ENCODE data around the gene BABAM2. TPM values are rescaled to one million over a fixed set of nuclear protein-coding genes. Genes with fewer than 3 reads are reported as not detected.

Gene BABAM2
- total and polyA plus RNA-seq, 2 of the 4 experiments (the other 2 are of a cell fraction): 20.9 to 23.1 TPM

DNA sequence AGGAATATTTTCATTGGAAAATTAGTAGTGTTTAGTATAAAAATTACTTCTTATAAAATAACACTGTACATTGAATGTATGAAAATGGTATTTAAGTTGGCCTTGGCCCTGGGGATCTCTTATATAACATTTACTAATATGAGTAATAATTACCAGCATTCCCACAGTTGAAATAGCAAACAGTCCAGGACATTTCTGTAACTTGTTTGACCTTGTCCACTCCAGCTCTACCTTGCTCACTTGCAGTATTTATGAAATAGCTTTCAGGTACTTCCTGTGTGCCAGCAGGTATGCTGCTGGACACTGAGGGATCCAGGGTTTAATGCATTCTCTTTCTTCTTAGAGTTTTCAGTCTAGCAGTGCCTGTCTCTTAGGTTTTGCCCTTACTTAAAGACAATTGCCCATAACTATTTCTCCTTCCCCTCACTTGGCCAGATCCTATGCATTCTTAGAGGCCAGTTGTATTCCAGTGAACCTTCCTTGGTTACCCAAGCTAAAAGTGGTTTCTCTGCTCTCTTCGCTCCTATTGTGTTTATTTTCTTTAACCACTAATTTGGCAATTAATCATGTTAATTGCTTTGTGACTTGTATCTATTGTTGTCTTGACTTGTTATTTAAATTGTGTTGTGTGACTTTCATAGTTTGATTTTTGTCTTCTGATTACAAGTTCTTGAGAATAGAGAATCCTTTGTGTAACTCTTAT, 25.9 kb downstream of the BABAM2 start:
- H3K9ac ChIP-seq (ENCODE audit: low read depth, low read length): no peak overlapping the region
- BruUV-seq (replicated peaks): no TSS peak
- H4K20me1 ChIP-seq (ENCODE audit: insufficient read depth, low read length): no peaks in the 10 kb centered on the region
- no CpG with 5 or more reads among the region's 1 CpG for WGBS, 2 experiments (ENCODE audit: extremely low coverage in 2 of 2, insufficient read length in 1 of 2)
- no peak overlapping the region for H3K56ac ChIP-seq (ENCODE audit: extremely low read depth, insufficient read depth, low read length)
- no peaks in the 10 kb centered on the region for H3K9me1 ChIP-seq (ENCODE audit: insufficient read depth, low read length)
- H2BK5ac ChIP-seq (ENCODE audit: low read depth, low read length, poor library complexity, severe bottlenecking): no peak overlapping the region
- H4K8ac ChIP-seq (ENCODE audit: low read depth in 2 of 2, low read length in 2 of 2): no peak overlapping the region
- no peak overlapping the region for H3K23ac ChIP-seq (ENCODE audit: low read depth, low read length)
- H3K36me3 ChIP-seq (ENCODE audit: control insufficient read depth, insufficient read depth, low read length): no peaks in the 10 kb centered on the region
- H3K4me3 ChIP-seq (ENCODE audit: insufficient read depth, low read depth, low read length): no peak overlapping the region
- no peak overlapping the region for H3K14ac ChIP-seq (replicated peaks; ENCODE audit: low read depth, low read length)
- H3K79me1 ChIP-seq (ENCODE audit: low read depth in 1 of 2, low read length in 2 of 2): peaks cover 0 to 7% of the 10 kb centered on the region in 2 experiments; a peak in 2 of 4 replicates
- no peak overlapping the region for H2AK5ac ChIP-seq (ENCODE audit: low read depth, low read length)
- no peak overlapping the region for H2BK15ac ChIP-seq (ENCODE audit: low read depth, low read length)
- no peak overlapping the region for H4K91ac ChIP-seq (ENCODE audit: insufficient read depth, low read depth, low read length)
- H3K27ac ChIP-seq (ENCODE audit: insufficient read depth, low read length): no peak overlapping the region
- no peak overlapping the region for H2BK20ac ChIP-seq (ENCODE audit: low read depth, low read length)
- H2AK9ac ChIP-seq (replicated peaks; ENCODE audit: low read depth, low read length, poor library complexity): no peak overlapping the region
- H4K5ac ChIP-seq (ENCODE audit: low read depth, low read length): no peak overlapping the region
- dilution Hi-C loops (cut with HindIII; ENCODE audit: low sequenced_read_pairs, unreplicated experiment) (no loop called here), in situ Hi-C loops (cut with MboI; ENCODE audit: low sequenced_read_pairs) (no loop called here), intact Hi-C loops (cut with micrococcal nuclease) (no loop called here)
- H2AFZ ChIP-seq (replicated peaks; ENCODE audit: low read length, poor library complexity): no peak overlapping the region
- no peak overlapping the region for H3K4me2 ChIP-seq (ENCODE audit: low read depth, low read length)
- H3K4ac ChIP-seq (ENCODE audit: low read depth, low read length): no peak overlapping the region
- H2BK120ac ChIP-seq (ENCODE audit: low read depth, low read length): no peak overlapping the region
- CTCF ChIA-PET: no interaction called here
- no peak overlapping the region for H3K18ac ChIP-seq (ENCODE audit: low read depth, low read length)
- 0 out of 2 replicates have a peak, but pooled peaks cover 2% of the 10 kb centered on the region for H3K4me1 ChIP-seq (ENCODE audit: control insufficient read depth, insufficient read depth, low read length)
- POLR2A ChIA-PET (ENCODE audit: unreplicated experiment): no interaction called here
- DNase-seq (no peak), ATAC-seq (ENCODE audit: low read depth) (no peak)
- H3K9me3 ChIP-seq (ENCODE audit: control insufficient read depth, insufficient read depth, low read length): no peaks in the 10 kb centered on the region
- TF ChIP-seq MXI1 (IDR thresholded peaks at IDR 0.05; ENCODE audit: borderline replicate concordance, low read depth, low read length) (no peak), NFE2L2 (IDR thresholded peaks at IDR 0.05; ENCODE audit: low read depth, low read length) (no peak), CHD1 (IDR thresholded peaks at IDR 0.05; ENCODE audit: low read depth, low read length) (no peak), RFX5 (IDR thresholded peaks at IDR 0.05; ENCODE audit: low read depth, low read length) (no peak), RAD21 (IDR thresholded peaks at IDR 0.05; ENCODE audit: low read length) (no peak), ELK1 (IDR thresholded peaks at IDR 0.05; ENCODE audit: borderline replicate concordance, low read depth, low read length) (no peak), POLR2A (IDR thresholded peaks at IDR 0.05; ENCODE audit: low read depth, low read length) (no peak), MAZ (IDR thresholded peaks at IDR 0.05; ENCODE audit: borderline replicate concordance, low read depth, low read length) (no peak), MAFK (IDR thresholded peaks at IDR 0.05; ENCODE audit: low read depth, low read length) (no peak), SMC3 (IDR thresholded peaks at IDR 0.05; ENCODE audit: low read depth, low read length) (no peak), BHLHE40 (IDR thresholded peaks at IDR 0.05; ENCODE audit: low read depth, low read length) (no peak), CEBPB (IDR thresholded peaks at IDR 0.05; ENCODE audit: low read depth, low read length) (no peak), RCOR1 (IDR thresholded peaks at IDR 0.05; ENCODE audit: insufficient replicate concordance, low read length) (no peak), FOS (IDR thresholded peaks at IDR 0.05; ENCODE audit: low read depth, low read length) (no peak)
- TF ChIP-seq, protein P1, sequence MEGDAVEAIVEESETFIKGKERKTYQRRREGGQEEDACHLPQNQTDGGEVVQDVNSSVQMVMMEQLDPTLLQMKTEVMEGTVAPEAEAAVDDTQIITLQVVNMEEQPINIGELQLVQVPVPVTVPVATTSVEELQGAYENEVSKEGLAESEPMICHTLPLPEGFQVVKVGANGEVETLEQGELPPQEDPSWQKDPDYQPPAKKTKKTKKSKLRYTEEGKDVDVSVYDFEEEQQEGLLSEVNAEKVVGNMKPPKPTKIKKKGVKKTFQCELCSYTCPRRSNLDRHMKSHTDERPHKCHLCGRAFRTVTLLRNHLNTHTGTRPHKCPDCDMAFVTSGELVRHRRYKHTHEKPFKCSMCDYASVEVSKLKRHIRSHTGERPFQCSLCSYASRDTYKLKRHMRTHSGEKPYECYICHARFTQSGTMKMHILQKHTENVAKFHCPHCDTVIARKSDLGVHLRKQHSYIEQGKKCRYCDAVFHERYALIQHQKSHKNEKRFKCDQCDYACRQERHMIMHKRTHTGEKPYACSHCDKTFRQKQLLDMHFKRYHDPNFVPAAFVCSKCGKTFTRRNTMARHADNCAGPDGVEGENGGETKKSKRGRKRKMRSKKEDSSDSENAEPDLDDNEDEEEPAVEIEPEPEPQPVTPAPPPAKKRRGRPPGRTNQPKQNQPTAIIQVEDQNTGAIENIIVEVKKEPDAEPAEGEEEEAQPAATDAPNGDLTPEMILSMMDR (conservative IDR thresholded peaks at IDR 0.05; ENCODE audit: low read depth, low read length): no peak
- TF ChIP-seq, protein P2, sequence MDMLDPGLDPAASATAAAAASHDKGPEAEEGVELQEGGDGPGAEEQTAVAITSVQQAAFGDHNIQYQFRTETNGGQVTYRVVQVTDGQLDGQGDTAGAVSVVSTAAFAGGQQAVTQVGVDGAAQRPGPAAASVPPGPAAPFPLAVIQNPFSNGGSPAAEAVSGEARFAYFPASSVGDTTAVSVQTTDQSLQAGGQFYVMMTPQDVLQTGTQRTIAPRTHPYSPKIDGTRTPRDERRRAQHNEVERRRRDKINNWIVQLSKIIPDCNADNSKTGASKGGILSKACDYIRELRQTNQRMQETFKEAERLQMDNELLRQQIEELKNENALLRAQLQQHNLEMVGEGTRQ (IDR thresholded peaks at IDR 0.05; ENCODE audit: low read depth, low read length): no peak
- H3K27me3 ChIP-seq (ENCODE audit: control insufficient read depth, insufficient read depth, low read length): no peaks in the 10 kb centered on the region
